ENCODE results near the gene FBXL17.

The FBXL17 gene

DNA sequence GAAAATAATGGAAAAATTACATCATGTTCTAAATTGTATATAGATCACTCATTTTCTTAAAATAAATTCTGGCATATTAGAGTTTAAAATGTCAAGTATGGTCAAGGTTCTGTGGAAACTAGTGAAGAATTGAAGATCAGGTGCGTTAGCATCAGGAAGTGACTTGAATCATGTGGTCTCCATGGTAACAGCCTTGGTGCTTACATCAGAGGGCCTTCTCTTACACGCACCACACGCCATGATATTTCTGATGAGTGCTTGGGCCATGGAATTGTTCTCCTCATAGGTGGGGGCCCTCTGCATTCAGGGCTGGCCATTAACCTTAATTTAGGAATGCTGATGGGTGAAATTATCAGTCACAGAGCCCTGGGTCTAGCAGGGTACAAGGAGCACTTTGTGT, 423.0 kb downstream of the FBXL17 start:
- TF ChIP-seq, protein P1, sequence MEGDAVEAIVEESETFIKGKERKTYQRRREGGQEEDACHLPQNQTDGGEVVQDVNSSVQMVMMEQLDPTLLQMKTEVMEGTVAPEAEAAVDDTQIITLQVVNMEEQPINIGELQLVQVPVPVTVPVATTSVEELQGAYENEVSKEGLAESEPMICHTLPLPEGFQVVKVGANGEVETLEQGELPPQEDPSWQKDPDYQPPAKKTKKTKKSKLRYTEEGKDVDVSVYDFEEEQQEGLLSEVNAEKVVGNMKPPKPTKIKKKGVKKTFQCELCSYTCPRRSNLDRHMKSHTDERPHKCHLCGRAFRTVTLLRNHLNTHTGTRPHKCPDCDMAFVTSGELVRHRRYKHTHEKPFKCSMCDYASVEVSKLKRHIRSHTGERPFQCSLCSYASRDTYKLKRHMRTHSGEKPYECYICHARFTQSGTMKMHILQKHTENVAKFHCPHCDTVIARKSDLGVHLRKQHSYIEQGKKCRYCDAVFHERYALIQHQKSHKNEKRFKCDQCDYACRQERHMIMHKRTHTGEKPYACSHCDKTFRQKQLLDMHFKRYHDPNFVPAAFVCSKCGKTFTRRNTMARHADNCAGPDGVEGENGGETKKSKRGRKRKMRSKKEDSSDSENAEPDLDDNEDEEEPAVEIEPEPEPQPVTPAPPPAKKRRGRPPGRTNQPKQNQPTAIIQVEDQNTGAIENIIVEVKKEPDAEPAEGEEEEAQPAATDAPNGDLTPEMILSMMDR (IDR thresholded peaks at IDR 0.05; ENCODE audit: low read depth, low read length, missing control alignments) = no peak
- DNase-seq (ENCODE audit: low read depth) = no peak
- H3K4me3 ChIP-seq (ENCODE audit: low read depth, low read length) = no peak overlapping the region

DNA sequence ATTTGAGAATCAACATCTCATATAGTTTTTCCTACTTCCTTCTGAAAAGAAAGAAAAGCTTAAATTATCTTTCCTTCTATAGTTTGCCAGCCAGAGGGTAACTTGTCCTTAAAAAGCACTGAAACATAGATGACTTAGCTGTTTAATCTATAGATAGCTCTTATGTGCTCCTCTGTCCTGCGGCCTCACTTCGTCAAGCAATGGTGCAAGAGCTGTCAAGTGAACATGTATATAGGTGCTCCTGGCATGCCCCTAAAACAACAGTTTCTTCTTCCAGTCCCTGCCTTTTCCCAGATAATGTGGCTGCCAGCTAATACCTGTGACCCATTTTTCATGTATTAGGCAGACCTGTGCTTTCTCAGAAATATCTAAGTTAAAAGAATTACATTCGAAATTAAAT, 423.5 kb downstream of the FBXL17 start:
- H3K4me3 ChIP-seq (ENCODE audit: low read depth, low read length) = no peak overlapping the region
- TF ChIP-seq, protein P1 (IDR thresholded peaks at IDR 0.05; ENCODE audit: low read depth, low read length, missing control alignments) = no peak
- no peak for DNase-seq (ENCODE audit: low read depth)

DNA sequence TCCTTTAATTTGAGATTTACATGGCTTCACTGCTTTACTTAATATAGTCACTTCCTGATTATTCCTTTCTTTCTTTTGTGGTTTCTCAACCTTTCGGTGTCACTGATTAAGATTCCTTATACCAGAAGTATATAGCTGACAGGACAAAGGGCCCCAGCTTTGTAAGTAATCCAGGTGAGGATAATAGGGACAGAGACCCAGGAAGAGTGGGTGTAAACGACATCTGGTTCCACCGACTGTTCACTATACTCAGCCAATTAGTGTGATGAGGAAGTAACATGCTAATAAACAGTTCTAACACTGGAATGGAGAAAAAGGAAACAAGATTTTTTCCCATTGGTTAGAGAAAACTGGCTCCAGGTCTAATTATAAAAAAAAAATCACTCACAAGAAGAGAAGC, 424.8 kb downstream of the FBXL17 start:
- DNase-seq (ENCODE audit: low read depth) = no peak
- TF ChIP-seq, protein P1 (IDR thresholded peaks at IDR 0.05; ENCODE audit: low read depth, low read length, missing control alignments) = no peak
- no peak overlapping the region for H3K4me3 ChIP-seq (ENCODE audit: low read depth, low read length)

DNA sequence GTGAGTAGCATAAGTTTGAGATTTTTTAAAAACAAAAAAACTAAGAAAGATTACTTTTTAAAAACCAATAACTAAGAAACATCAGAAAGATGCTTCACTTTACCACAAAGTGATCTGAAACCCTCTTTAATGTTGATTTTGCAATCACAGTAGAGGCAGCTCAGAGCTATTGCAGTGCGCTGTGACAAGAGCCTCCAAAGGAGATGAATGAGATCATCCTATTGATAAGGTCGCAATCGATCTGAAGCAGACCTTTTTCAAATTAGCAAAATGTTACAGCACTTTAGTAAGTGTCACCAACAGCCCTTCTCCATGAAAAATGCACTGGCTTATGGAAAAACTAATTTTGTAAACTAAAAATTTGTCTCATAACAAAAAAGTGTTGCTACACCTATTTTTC, 426.6 kb downstream of the FBXL17 start:
- DNase-seq (ENCODE audit: low read depth) = no peak
- H3K4me3 ChIP-seq (ENCODE audit: low read depth, low read length) = no peak overlapping the region
- TF ChIP-seq, protein P1 (IDR thresholded peaks at IDR 0.05; ENCODE audit: low read depth, low read length, missing control alignments) = no peak

DNA sequence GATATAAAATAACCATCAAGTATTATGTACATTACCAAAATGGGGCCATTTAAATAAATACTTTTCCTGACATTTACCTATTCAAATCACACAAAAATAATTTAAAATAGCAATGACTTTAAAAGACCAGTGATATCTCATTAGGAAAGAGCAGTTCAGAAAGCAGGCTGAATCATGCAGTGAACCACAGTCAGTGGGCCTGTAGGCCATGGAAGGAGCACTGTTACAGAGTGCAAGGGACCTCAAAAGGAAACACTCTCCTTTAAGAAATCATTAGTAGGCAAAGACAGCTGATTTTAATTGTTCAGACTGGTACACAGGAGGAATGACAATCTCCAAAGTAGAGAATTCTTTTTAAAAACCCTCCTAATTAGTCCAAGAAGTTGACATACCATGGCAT, 427.6 kb downstream of the FBXL17 start:
- H3K4me3 ChIP-seq (ENCODE audit: low read depth, low read length) = no peak overlapping the region
- TF ChIP-seq, protein P1 (IDR thresholded peaks at IDR 0.05; ENCODE audit: low read depth, low read length, missing control alignments) = no peak
- DNase-seq (ENCODE audit: low read depth) = no peak

DNA sequence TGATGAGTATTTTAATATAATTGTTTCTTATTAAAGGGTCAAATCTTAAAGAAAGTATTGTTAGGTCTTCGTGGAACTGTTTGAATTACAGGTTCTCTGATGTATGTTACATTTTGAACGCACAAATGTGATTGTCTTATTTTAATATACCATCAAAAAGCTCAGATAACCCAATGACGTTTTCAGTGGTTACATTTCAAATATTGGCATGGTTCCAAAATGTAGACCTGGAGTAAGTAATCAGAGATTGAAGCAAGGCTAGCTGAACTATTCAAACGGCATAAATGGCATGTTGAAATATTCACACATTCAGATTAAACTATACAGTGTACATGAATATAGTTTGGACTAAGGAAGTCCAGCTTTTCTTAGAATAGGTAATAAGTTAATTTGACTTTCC, 429.4 kb downstream of the FBXL17 start:
- H3K4me3 ChIP-seq (ENCODE audit: low read depth, low read length) = no peak overlapping the region
- TF ChIP-seq, protein P1 (IDR thresholded peaks at IDR 0.05; ENCODE audit: low read depth, low read length, missing control alignments) = no peak
- DNase-seq (ENCODE audit: low read depth) = no peak

DNA sequence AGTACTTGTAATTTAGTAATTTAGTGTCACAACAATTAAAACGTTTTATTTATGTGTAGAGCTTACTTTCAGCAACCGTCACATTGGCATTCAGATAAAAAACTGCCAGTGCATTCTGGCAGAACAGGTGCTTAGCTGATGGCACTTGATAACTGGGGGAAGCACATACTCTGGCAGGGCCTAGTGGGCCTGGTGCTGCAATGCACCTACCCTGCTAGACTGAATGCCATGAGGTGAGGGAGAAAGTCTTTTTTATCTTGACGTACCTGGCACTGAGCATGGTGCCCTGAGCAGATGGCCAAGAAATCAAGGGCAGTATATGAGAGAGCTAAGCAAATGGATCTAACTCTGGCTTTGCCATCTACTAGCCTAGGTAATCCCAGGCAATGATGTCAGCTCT, 430.6 kb downstream of the FBXL17 start:
- H3K4me3 ChIP-seq (ENCODE audit: low read depth, low read length) = no peak overlapping the region
- DNase-seq (ENCODE audit: low read depth) = no peak
- TF ChIP-seq, protein P1 (IDR thresholded peaks at IDR 0.05; ENCODE audit: low read depth, low read length, missing control alignments) = no peak

Measured in GM12864 (cell line).